Smooth muscle cell (in vitro differentiated cells): ENCODE results near the gene MBD2. TPM values are rescaled to one million over a fixed set of nuclear protein-coding genes. Genes with fewer than 3 reads are reported as not detected.

Source experiments
- DNase-seq: peaks from one replicate; lab custom pipeline; 2025; ENCODE audit not compliant: unreplicated experiment; lab: John Stamatoyannopoulos, UW
- H2AFZ ChIP-seq: fragments of 200-600 bp; sonication (generic); 2 replicates; pipeline ENCODE4 v1.6.0; 2016; ENCODE audit warnings: antibody characterized with exemption, low read depth, mild to moderate bottlenecking
- H3F3A ChIP-seq: fragments of 200-600 bp; sonication (generic); 2 replicates; pipeline ENCODE4 v1.6.0; 2017; ENCODE audit warnings: antibody characterized with exemption, low read depth
- H3K27ac ChIP-seq: fragments of 200-600 bp; sonication (generic); 2 replicates; pipeline ENCODE4 v1.5.1; 2016; ENCODE audit warnings: low read depth, mild to moderate bottlenecking
- H3K27me3 ChIP-seq: fragments of 200-600 bp; sonication (generic); 2 replicates; pipeline ENCODE4 v1.6.1; 2016; ENCODE audit warnings: low read depth, mild to moderate bottlenecking
- H3K36me3 ChIP-seq: fragments of 200-600 bp; sonication (generic); 2 replicates; pipeline ENCODE4 v1.5.1; 2016; ENCODE audit warnings: low read depth
- H3K4me1 ChIP-seq: fragments of 200-600 bp; sonication (generic); 2 replicates; pipeline ENCODE4 v1.5.1; 2016; ENCODE audit warnings: low read depth
- H3K4me2 ChIP-seq: fragments of 200-600 bp; sonication (generic); 2 replicates; pipeline ENCODE4 v1.6.0; 2016; ENCODE audit warnings: mild to moderate bottlenecking
- H3K4me3 ChIP-seq: fragments of 200-600 bp; sonication (generic); 2 replicates; pipeline ENCODE4 v1.5.1; 2016; ENCODE audit warnings: mild to moderate bottlenecking
- H3K79me2 ChIP-seq: fragments of 200-600 bp; sonication (generic); 2 replicates; pipeline ENCODE4 v1.6.0; 2016; ENCODE audit warnings: low read depth, mild to moderate bottlenecking
- H3K9ac ChIP-seq: fragments of 200-600 bp; sonication (generic); 2 replicates; pipeline ENCODE4 v1.6.0; 2016; ENCODE audit warnings: low read depth
- H3K9me3 ChIP-seq: fragments of 200-600 bp; sonication (generic); replicated peaks from 2 replicates; pipeline ENCODE4 v1.5.1; 2016; ENCODE audit warnings: low read depth
- H4K20me1 ChIP-seq: fragments of 200-600 bp; sonication (generic); 2 replicates; pipeline ENCODE4 v1.6.0; 2016; ENCODE audit warnings: low read depth
- CTCF ChIP-seq: fragments of 200-600 bp; sonication (generic); IDR thresholded peaks from 2 replicates; pipeline ENCODE4 v1.5.1; 2017; ENCODE audit warnings: borderline replicate concordance, mild to moderate bottlenecking, antibody characterized with exemption; ENCODE audit not compliant: insufficient read depth, poor library complexity, severe bottlenecking
- WGBS: methylation state at CpG from one replicate; pipeline ENCODE4 v1.1.7; 2016; ENCODE audit warnings: low lambda C conversion rate; 5-methylcytosine and 5-hydroxymethylcytosine counted together
- polyA plus RNA-seq: library from polyadenylated mRNA; unstranded; fragments of >200 nt; fragmentation: Nextera tagmentation; extraction: Ambion mirVana; gene quantifications from 2 replicates; pipeline ENCODE4 v1.2.1, GENCODE V29; 2016
- total RNA-seq: library from RNA; depleted of rRNA; stranded (reverse); fragments of >200 nt; gene quantifications from 2 replicates; pipeline ENCODE4 v1.2.3, GENCODE V29; 2014

The MBD2 gene
- total and polyA plus RNA-seq, 2 experiments from 2014 or later = 28.5 to 42.6 TPM

- no peak for TF ChIP-seq CTCF
- WGBS = 97% methylated on average over 5 of the region's 5 CpGs
- Histone ChIP-seq H3K27ac (no peak overlapping the region), H3K4me3 (no peak overlapping the region), H3K4me1 (no peaks in the 10 kb centered on the region), H3K9me3 (no peaks in the 10 kb centered on the region), H2AFZ (no peak overlapping the region), H3K9ac (no peak overlapping the region), H4K20me1 (peaks cover 76% of the 10 kb centered on the region), H3K36me3 (peaks cover 18% of the 10 kb centered on the region), H3K79me2 (peaks cover 76% of the 10 kb centered on the region), H3K27me3 (no peaks in the 10 kb centered on the region), H3K4me2 (no peak overlapping the region), H3F3A (no peaks in the 10 kb centered on the region)
- no peak for DNase-seq
Observed at GRCh38 chr18:54204883-54205282, 19.6 kb downstream of the MBD2 start.

GRCh38 chr18:54203914-54204313, 20.6 kb downstream of the MBD2 start:
- no peak for TF ChIP-seq CTCF
- DNase-seq = no peak
- H3K27me3 ChIP-seq = no peaks in the 10 kb centered on the region
- no peak overlapping the region for H3K4me2 ChIP-seq
- H3K4me3 ChIP-seq = no peak overlapping the region
- peaks cover 69% of the 10 kb centered on the region for H3K79me2 ChIP-seq
- no peak overlapping the region for H3K9ac ChIP-seq
- no peaks in the 10 kb centered on the region for H3K4me1 ChIP-seq
- no peak overlapping the region for H2AFZ ChIP-seq
- no peak overlapping the region for H3K27ac ChIP-seq
- H4K20me1 ChIP-seq = peaks cover 71% of the 10 kb centered on the region
- H3F3A ChIP-seq = no peaks in the 10 kb centered on the region
- peaks cover 18% of the 10 kb centered on the region for H3K36me3 ChIP-seq
- no peaks in the 10 kb centered on the region for H3K9me3 ChIP-seq

- no peak overlapping the region for H3K4me3 ChIP-seq
- H3F3A ChIP-seq = no peaks in the 10 kb centered on the region
- no peaks in the 10 kb centered on the region for H3K27me3 ChIP-seq
- H3K9me3 ChIP-seq = no peaks in the 10 kb centered on the region
- WGBS = 93% methylated on average over 4 of the region's 4 CpGs
- TF ChIP-seq CTCF = no peak
- peaks cover 67% of the 10 kb centered on the region for H3K79me2 ChIP-seq
- H3K36me3 ChIP-seq = peaks cover 18% of the 10 kb centered on the region
- no peaks in the 10 kb centered on the region for H3K4me1 ChIP-seq
- H3K27ac ChIP-seq = no peak overlapping the region
- H3K4me2 ChIP-seq = no peak overlapping the region
- peaks cover 70% of the 10 kb centered on the region for H4K20me1 ChIP-seq
- DNase-seq = no peak
- no peak overlapping the region for H3K9ac ChIP-seq
- H2AFZ ChIP-seq = no peak overlapping the region
Observed at GRCh38 chr18:54202851-54203250, 21.6 kb downstream of the MBD2 start.

GRCh38 chr18:54197747-54198411, 26.6 kb downstream of the MBD2 start:
- no peaks in the 10 kb centered on the region for H3K27me3 ChIP-seq
- peaks cover 16% of the 10 kb centered on the region for H3K36me3 ChIP-seq
- no peak for TF ChIP-seq CTCF
- no peak overlapping the region for H3K27ac ChIP-seq
- H3K4me2 ChIP-seq = no peak overlapping the region
- peaks cover 62% of the 10 kb centered on the region for H3K79me2 ChIP-seq
- H4K20me1 ChIP-seq = peaks cover 61% of the 10 kb centered on the region
- H2AFZ ChIP-seq = no peak overlapping the region
- no peak overlapping the region for H3K9ac ChIP-seq
- H3K4me1 ChIP-seq = no peaks in the 10 kb centered on the region
- H3F3A ChIP-seq = no peaks in the 10 kb centered on the region
- DNase-seq = no peak
- 100% methylated on average over 3 of the region's 3 CpGs for WGBS
- H3K4me3 ChIP-seq = no peak overlapping the region
- no peaks in the 10 kb centered on the region for H3K9me3 ChIP-seq
